Stimulated activated CD4-positive, alpha-beta T cell treated with anti-CD3 and anti-CD28 coated beads, Interleukin-1b, Interleukin-23, amount 100 ng/mL, for 24 hours (primary cell): Measurements from ENCODE around the gene ZFP91.
"Not testable (repeated sequence)": the region's sequence is repeated elsewhere in the genome, so short reads cannot be mapped to it uniquely, and the experiment has no call there.

Source experiments
- DNase-seq, 4 experiments: peaks; one replicate each; pipeline ENCODE4 v3.0.0-alpha.2; 2020; ENCODE audit warnings: low read depth in 4 of 4, low spot score in 1 of 4

Gene ZFP91, protein sequence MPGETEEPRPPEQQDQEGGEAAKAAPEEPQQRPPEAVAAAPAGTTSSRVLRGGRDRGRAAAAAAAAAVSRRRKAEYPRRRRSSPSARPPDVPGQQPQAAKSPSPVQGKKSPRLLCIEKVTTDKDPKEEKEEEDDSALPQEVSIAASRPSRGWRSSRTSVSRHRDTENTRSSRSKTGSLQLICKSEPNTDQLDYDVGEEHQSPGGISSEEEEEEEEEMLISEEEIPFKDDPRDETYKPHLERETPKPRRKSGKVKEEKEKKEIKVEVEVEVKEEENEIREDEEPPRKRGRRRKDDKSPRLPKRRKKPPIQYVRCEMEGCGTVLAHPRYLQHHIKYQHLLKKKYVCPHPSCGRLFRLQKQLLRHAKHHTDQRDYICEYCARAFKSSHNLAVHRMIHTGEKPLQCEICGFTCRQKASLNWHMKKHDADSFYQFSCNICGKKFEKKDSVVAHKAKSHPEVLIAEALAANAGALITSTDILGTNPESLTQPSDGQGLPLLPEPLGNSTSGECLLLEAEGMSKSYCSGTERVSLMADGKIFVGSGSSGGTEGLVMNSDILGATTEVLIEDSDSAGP

DNA sequence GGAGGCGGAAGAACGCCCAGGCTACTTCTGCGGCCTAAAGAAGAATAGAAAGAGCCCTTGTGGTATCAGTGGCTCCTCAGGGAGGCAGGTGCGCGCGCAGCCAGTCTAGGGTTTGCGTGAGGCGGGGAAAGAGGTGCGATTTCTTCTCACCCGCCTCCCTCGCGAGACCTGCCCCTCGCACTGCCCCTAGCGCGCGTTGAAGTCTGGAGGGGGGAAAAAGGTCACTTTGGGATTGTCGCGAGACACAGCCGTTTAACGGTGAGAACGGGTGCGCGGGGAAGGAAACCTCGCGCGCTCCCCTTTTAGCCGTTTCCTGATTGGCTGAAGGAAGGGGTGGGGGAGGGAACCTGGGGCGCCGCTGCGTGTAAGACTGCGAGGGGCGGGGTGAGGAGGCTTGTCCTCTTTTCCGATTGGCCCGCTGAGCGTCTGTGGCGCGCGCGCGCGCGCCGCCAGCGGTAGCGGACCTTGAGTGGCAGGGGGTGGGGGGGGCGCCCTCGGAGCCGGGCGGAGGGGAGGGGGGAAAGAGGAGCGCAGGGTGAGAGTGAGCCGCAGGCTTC is at the start of gene ZFP91:
TSS of gene ZFP91 (plus strand) at position 429 of the 557 bp plus-strand sequence. CDS start 219 bp downstream, outside the sequence.
- peak; percentile 92 to 95 (median 94) for DNase-seq

DNA sequence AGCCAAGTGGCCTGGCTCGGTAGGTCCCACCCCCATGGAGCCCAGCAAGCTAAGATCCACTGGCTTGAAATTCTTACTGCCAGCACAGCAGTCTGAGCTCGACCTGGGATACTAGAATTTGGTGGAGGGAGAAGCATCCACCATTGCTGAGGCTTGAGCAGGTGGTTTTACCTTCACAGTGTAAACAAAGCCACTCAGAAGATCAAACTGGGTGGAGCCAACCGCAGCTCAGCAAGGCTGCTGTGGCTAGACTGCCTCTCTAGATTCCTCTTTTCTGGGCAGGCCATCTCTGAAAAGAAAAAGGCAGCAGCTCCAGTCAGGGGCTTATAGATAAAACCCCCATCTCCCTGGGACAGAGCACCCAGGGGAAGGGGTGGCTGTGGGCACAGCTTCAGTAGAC is 48.6 kb upstream of the ZFP91 start:
- no peak for DNase-seq

DNA sequence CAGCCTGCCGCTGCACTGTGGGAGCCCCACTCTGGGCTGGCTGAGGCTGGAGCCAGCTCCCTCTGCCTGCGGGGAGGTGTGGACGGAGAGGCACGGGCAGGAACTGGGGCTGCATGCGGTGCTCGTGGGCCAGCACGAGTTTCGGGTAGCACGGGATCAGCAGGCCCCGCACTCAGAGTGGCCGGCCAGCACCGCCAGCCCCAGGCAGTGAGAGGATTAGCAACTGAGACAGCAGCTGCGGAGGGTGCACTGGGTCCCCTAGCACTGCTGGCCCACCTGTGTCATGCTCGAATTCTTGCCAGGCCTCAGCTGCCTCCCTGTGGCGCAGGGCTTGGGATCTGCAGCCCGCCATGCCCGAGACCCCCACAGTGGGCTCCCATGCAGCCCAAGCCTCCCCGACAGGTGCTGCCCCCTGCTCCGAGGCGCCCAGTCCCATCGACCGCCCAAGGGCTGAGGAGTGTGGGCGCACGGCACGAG is 47.0 kb upstream of the ZFP91 start:
- no peak for DNase-seq

DNA sequence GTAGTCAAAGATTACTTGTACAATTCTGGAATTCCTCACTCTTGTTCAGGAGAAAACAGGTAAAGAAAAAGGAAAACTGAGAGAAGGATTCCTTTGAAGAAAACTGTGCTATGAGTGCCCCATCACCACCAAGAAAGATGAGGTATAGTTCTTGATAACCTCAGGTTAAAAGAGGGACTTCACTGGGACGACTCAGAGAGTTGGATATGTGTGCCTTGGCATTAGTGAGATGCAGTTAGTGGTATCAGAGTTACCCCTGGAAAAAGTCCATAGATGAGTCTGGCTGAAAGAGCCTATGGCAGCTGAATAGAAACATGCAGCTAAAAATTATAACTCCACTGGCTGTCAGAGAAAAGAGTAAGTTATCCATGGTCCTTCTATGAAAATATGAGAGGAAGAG is 32.0 kb upstream of the ZFP91 start:
- DNase-seq, result no peak

DNA sequence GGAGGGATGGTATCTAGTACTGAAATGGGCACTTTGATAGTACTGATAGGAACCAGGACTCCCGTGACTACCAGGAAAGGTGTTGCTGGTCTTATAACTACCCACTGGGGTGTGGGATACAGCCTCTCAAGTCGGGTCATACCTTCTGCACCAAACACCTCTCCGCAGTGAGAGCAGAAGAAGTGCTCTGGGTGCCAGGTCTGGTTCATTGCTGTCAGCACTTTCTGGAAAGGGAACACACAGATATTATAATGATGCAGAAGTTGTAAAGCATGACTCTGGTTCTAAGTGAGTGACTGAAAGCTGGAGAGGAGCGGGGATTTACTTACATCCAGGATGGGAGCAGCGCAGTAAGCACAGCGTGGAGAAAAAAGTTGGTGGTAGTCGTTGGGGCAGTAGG is 29.2 kb upstream of the ZFP91 start:
- DNase-seq, result no peak

DNA sequence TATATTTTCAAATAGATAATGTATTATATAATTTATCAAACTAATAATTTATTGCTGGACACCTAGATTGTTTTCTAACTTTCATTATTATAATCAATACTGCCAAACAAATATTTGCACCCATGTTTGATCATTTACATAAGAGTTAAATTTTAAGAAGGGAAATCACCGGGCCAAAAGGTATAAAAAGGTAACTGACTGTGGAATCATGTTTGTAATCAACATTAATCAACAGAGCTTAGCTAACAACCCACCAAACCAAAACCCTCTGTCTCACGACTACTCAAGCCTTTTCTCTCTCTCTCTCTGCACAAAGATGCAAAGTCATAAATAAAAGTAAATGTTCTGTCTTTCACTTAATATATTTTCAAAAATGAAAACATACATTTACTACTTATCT is 18.0 kb upstream of the ZFP91 start:
- no peak for DNase-seq

DNA sequence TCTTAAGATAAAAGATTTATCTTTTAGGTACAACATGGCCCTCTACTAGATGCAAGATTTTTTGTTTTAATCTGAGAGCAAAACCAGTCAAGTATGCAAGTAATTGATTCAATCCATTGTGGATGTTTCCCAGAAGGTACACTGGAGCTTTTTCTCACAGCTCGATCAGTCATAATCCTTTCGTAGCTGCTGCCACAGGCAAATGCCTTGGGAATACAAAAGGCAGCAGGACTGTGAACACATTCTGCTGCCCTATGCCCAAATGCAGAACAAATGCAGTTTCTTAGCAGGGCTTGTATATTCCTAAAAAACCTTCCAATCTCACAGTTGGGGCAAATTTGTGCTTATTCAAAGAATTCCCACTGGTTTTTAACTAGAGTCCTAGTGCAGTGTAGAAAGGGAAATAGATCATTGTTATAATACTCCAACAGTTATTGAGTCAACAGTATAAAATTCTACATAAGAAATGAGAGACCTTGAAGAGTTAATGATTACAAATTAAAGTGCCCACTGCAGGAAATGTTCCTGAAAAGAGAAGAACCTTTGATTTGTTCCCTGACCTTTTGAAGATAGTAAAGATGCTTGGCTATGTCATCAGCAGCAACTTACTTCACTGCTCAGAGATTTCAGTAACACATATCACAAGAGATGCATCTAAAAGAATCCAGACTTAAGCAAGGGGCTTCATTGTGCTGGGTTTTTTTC is 17.3 kb upstream of the ZFP91 start:
- no peak for DNase-seq

DNA sequence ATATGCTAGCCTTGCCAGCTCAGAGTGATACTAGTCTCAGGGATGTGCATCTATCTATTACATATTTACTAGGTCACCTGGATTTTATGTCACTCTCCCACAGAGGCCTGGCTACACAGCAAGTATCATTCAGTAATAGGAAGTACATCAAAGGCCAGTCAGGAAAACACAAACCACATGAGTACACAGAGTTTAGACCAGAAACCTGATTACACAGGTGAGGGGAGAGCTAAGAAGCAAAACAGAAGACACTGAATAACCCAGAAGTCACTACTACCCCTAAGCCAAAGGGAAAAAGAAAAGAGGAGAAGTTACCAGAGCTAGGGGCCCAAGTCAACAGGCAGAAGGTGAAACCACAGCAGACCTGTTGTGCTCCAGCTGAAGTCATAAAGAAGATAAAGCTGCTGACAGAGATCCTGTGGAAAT is 16.5 kb upstream of the ZFP91 start:
- no peak for DNase-seq

DNA sequence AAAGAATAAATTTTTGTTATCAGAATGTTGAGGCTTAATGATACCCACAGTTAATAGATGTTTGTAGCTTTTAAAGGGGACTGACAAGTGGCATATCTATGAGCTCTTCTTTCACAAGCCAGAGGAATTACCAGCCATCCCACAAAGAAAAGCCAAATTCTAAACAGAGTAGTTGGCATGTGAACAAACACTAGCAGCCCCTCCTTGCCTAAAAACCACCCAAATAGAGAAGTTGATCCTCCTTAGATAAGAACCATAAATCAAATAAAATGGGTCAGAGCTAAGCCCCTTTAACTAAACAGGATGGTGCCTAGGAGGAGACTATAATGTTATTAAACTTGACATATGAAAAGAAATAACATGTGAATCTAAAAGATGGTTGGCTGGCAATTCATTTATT is 14.6 kb upstream of the ZFP91 start:
- no peak for DNase-seq

DNA sequence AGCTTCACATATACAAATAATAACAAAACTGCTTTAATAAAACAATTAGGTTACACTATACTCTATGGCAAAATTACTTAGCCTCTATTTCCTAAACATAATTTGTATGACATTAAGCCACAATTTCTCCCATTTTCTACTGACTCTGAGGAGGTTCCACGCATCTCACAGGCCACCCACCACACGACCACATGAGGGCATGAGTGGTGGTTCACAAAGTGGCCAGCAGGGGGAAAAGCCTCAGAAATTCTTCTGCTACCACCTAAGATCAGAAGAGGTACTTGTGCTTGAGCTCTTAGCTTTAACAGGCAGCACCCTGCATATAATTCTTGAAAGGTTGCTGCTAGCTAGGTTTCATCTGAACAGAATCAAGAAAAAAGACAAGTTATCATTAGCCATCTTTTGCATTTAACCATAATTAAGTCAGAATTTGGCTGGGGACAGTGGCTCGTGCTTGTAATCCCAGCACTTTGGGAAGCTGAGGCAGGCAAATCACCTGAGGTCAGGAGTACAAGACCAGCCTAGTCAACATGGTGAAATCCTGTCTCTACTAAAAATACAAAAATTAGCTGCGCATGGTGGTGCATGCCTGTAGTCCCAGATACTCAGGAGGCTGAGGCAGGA is 10.9 kb upstream of the ZFP91 start:
- peak in 3 of 4 experiments; percentile 45 to 53 (median 49) for DNase-seq

DNA sequence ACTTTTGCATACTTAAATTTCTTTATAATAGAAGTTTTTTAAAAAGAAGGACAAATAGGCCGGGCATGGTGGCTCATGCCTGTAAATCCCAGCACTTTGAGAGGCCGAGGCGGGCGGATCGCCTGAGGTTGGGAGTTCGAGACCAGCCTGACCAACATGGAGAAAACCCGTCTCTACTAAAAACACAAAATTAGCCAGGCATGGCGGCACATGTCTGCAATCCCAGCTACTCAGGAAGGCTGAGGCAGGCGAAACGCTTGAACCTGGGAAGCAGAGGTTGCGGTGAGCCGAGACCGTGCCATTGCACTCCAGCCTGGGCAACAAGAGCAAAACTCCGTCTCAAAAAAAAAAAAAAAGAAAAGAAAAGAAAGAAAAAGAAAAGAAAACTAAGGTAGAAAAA is 6.0 kb upstream of the ZFP91 start:
- DNase-seq, result not testable (repeated sequence)

DNA sequence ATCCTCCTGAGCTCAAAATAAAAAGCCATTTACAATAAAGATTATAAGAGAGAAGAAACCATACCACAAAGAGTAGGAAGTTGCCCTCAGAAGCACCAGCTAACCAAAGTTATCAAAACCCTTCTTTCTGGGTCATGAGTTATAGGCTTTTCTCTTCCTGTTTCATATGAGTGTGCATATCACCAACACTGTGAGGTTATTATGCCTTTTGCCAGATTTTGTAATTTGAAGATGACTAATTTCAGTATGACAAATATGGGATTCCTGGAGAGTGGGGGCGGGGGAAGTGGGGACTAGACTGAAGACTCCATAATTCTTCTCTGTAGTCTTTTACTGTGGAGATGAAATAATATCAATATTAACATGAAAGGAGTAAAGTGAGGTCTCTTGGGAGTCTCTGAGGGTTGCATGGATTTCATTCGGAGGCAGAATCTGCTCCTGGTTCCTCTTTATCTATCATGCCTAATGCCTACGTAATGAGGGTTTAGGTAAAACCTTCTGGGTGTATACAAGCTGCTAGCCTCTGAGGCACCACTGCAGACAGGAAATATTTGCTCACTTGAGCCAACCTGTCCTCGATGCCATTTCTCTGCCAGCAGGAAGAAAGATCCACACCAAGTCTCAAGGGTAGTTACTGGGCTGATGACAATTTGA is 5.3 kb upstream of the ZFP91 start:
- DNase-seq, result peak in 3 of 4 experiments; percentile 39 to 76 (median 53)

DNA sequence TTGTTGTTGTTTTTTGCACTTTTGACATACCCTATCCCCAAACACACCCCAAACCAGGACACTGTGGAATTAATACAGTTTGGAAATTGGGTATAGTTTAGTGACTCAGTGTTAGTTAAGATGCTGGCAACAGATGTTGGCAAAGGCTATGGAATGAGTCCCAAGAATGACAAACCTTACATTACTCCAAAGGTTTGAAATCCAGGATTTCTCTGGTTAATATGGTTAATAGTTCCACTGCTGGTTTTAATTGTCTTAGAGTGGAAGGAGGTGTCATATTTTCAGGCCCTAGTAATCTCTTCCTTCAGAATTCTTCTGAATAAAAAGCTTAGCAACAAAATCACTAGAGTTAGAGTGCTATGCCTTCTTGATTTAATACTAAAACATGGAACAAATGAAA is 4.0 kb upstream of the ZFP91 start:
- DNase-seq, result no peak

DNA sequence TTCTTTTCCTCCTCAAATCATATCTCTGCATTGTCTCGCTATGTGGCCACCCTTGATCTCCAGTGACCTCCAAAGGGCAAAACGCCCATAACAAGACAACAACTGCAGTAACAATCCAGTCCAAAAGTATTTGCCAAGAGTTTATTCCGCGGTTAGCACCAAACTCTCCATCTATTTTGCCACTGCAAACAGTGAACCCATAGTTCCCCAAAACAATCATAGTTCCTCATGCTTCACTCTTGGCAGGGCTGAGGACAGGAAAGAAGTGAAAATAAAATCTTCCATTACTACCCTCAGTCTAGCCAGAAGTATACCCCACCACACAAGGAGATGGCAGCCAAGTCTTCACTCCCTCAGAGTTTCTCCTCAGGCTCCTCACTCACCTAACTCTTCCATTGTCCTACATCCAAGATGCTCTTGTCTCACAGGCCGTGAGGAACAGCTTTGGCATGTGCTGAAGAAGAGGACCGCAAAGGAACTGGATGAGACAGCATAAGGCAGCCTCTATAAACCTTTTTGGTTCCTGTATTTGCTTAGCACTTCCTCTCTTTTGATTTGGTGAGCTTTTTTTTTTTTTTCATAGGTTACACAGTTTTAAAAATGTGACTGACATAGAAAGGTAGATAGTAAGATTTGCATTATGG is 3.4 kb upstream of the ZFP91 start, which contains the start of gene LPXN:
TSS of gene LPXN (minus strand) at position 480 of the 644 bp plus-strand sequence. CDS start at position 396, 84 bp downstream.
- no peak for DNase-seq

DNA sequence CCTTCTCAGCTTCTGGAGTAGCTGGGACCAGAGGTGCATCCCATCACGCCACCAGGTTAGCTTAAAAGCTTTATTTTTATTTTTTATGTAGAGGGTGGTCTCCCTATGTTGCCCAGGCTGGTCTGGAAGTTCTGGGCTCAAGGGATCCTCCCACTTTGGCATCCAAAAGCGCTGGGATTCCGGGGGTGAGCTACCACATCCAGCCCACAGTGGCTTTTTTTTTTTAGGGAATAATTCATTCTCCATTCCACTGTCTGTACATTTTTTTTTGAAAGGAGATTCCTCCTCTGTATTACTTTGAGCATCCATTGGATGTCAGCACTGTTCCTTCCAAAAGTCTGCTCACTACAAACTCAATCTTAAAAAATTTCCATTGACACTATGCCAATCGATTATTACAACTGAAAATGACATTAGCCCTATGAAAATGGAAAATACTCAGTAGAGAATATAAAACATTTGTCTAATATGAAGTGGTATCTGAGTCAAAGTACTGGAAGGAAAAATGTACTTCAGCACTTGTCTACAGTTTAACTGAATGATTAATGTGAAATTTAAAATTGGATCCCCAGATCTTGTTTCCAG is 1.9 kb upstream of the ZFP91 start:
- no peak for DNase-seq

DNA sequence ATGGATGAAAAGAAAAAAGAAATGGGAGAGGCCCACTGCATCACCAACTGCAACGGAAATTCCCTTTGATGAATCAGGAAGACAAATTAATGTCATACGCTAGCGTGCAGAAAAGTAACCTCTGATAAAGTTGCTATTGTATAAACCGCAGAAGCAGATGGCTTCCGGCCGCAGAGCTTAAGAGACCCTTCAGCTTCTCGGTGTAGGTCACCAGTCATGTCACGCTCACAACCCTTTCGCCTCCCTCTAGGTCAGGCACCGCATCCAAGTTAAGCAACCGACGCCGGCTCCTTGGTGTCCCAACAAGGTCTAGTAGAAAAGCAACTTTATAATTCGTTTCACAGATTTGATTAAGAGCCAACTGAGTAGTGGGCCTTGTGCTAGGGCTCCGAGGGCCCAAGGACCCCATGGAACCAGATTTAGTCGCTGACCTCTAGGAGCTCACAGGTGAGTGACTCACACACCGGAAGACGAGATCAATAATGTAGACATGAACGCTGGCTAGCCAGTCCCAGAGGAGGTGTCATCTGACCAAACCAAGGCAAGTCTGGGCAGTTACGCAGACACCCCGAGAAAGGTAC is 1.2 kb upstream of the ZFP91 start:
- DNase-seq, result peak; percentile 55 to 61 (median 59)

DNA sequence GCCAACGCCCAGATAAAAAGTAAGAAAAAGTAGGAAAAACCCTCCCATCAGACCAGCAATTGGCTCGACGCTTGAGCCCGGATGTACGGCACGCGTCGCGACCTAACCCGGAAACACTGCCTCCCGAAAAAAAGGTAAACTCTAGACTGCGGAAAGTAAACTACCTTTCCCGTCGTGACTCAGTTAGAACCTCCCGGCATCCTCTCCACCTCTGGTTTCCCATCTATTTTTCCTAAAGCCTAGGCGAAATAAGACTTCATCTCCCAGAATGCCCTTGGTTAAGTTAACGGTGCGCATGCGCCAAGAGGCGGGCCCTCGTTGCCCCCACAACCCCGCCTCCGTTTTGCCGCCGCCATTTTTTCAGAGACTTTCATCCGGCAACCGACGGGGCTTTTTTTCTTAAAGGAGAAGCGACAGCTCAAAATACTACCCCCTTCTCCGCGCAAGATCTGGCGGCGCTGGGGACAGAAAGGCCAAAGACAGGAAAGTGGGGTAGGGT is 678 bp upstream of the ZFP91 start:
- peak; percentile 83 to 87 (median 86) for DNase-seq

DNA sequence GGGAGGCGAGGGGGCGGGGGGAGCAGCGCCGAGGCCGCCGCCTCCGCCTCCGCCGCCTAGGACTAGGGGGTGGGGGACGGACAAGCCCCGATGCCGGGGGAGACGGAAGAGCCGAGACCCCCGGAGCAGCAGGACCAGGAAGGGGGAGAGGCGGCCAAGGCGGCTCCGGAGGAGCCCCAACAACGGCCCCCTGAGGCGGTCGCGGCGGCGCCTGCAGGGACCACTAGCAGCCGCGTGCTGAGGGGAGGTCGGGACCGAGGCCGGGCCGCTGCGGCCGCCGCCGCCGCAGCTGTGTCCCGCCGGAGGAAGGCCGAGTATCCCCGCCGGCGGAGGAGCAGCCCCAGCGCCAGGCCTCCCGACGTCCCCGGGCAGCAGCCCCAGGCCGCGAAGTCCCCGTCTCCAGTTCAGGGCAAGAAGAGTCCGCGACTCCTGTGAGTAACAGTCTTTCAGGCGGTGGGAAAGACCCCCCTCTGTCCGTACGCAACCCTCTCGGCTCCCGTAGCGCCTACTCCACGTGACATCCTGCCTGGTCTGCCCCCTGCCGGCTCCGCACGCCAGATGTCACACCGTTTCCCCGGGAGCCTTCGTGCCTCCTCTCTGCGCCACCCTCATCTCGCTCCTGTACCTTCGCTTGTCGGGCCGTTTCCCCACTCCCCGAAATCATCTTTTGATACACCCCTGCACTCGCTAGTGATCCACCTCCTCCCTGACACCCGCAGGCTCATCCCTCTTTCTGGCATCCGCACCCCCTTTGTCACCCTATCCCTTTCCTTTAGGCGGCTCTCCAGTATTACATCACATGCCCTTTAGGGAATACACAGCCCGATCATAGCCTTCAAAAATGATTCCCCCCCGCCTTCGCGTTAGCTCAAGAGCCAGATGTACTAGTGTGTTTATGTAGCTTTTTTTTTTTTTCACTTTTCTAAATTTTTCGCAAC is 598 bp downstream of the ZFP91 start:
- DNase-seq, result peak; percentile 82 to 89 (median 84)
